GM19452 (cell line): ENCODE measurements around the gene UGT8.
"Not testable (repeated sequence)": the region's sequence is repeated elsewhere in the genome, so short reads cannot be mapped to it uniquely, and the experiment has no call there.

Source experiments
- ATAC-seq: cut with Tn5 transposase; IDR thresholded peaks from one replicate; pipeline ENCODE4 v1.9.1; 2021; ENCODE audit not compliant: unreplicated experiment

UGT8 gene

GRCh38 chr4:114603497-114603896 is 4.9 kb downstream of the UGT8 start:
- peak; percentile 94 for ATAC-seq

GRCh38 chr4:114606245-114606644 is 7.6 kb downstream of the UGT8 start:
- no peak for ATAC-seq

- ATAC-seq, result no peak
These were observed 8.4 kb downstream of the UGT8 start for GRCh38 chr4:114607056-114607455.

- no peak for ATAC-seq
These were observed 15.0 kb downstream of the UGT8 start for GRCh38 chr4:114613560-114613959.

GRCh38 chr4:114615435-114615834 is 16.8 kb downstream of the UGT8 start:
- peak; percentile 75 for ATAC-seq

GRCh38 chr4:114616036-114616435 is 17.4 kb downstream of the UGT8 start:
- ATAC-seq, result not testable (repeated sequence)

- no peak for ATAC-seq
These were observed 27.6 kb downstream of the UGT8 start for GRCh38 chr4:114626196-114626595.

- no peak for ATAC-seq
These were observed 37.8 kb downstream of the UGT8 start for GRCh38 chr4:114636192-114636935.

GRCh38 chr4:114642173-114642780 is 43.7 kb downstream of the UGT8 start:
- ATAC-seq, result no peak

- ATAC-seq, result no peak
These were observed 51.3 kb downstream of the UGT8 start for GRCh38 chr4:114649908-114650307.

GRCh38 chr4:114653675-114654074 is 55.1 kb downstream of the UGT8 start:
- no peak for ATAC-seq

GRCh38 chr4:114654592-114654991 is 56.0 kb downstream of the UGT8 start:
- ATAC-seq, result no peak

GRCh38 chr4:114658179-114658578 is 59.6 kb downstream of the UGT8 start:
- ATAC-seq, result no peak

GRCh38 chr4:114658776-114659175 is 60.2 kb downstream of the UGT8 start:
- ATAC-seq, result no peak

GRCh38 chr4:114659386-114660008 is 60.9 kb downstream of the UGT8 start:
- ATAC-seq, result peak; percentile 93

- no peak for ATAC-seq
These were observed 64.5 kb downstream of the UGT8 start for GRCh38 chr4:114663083-114663482.

- no peak for ATAC-seq
These were observed 70.0 kb downstream of the UGT8 start for GRCh38 chr4:114668577-114668976.

- not testable (repeated sequence) for ATAC-seq
These were observed 72.1 kb downstream of the UGT8 start for GRCh38 chr4:114670733-114671132.

- ATAC-seq, result no peak
These were observed 74.7 kb downstream of the UGT8 start for GRCh38 chr4:114673306-114673705.

GRCh38 chr4:114674080-114674479 is 75.5 kb downstream of the UGT8 start:
- ATAC-seq, result no peak

GRCh38 chr4:114677346-114677979 is 78.9 kb downstream of the UGT8 start:
- ATAC-seq, result no peak

- no peak for ATAC-seq
These were observed 85.9 kb downstream of the UGT8 start for GRCh38 chr4:114684462-114684861.
